Activated CD4-positive, alpha-beta T cell treated with anti-CD3 and anti-CD28 coated beads, Interleukin-2, amount 50 U/mL, for 48 hours (primary cell): ENCODE measurements around the gene AIP.

Experiments used
- DNase-seq, 2 experiments: peaks; one replicate each; pipeline ENCODE4 v3.0.0-alpha.2; 2020

AIP gene

DNA sequence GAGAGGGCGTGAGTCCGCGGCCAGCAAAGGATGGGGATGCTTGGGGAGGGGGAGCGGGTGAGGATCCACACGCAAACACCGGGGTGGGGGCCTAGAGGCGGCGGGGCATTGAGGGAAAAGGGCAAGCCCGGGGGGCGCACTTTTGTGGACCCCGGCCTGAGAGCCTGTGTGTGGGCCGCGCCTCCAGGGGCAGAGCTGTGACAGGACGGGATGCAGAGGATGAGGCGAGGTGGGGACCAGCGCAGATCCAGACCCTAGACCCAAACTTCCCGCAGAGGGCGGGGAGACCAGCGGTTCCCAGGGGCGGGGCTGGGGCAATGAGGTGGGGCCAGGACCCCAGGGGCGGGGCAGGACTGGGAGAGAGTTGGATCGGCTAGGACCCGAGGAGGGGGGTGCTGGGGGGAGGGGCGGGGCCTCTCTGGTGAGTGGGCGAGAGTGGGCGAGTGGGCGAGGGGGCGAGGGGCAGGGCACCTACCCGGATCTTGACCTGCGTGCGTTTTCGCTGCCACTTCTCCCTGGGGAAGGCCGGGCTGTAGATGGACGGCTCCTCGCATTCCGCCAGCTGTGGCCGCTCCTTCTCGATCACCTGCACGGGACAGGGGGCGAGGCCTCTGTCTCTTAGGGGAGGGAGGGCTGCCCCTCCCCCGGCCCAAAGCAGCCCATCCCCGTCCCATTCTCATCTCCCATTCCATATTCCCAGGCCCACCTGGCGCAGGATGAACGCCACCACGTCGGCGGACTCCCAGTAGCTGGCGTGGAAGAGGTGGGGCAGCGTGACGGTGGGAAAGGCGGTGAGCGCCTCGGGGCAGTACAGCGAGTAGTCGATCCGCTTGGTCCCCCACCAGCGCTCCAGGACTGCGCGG is 11.8 kb downstream of the AIP start:
- DNase-seq, result no peak

DNA sequence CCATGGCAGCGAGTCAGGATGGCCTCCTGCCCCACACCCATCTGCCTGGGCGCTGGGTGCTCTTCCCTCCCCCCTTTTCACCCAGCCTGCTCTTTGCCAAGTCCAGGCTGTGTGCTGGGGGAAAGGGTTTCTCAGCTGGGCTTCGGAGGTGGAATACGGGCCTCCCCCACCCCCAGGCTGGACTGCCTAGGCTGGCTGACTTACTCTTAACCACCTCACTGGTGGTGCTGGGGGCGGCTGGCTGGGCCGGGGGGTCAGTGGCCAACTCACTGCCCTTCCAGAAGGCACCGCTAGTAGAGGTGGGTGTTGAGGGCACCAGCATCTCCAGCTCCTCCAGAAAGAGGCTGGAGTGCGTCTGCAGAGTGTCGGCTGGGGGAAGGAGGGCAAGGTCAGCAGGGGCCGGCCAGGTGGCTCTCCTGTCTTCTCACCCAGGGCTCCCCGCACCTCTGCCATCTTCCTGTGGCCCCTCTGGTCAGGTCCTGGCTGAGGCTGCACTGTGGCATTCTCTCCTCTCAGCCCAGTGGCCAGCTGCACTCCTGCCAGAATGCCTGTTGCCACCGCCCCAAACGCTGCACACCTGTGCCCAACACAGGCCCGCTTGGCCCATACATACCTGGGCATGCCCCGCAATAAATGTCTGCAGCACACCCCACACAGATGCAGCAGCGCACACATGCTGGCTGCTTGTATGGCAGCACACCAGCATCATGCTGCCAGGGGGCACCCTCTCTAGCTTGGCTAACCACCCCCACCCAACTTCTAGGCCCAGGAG is 12.6 kb downstream of the AIP start:
- DNase-seq, result no peak

DNA sequence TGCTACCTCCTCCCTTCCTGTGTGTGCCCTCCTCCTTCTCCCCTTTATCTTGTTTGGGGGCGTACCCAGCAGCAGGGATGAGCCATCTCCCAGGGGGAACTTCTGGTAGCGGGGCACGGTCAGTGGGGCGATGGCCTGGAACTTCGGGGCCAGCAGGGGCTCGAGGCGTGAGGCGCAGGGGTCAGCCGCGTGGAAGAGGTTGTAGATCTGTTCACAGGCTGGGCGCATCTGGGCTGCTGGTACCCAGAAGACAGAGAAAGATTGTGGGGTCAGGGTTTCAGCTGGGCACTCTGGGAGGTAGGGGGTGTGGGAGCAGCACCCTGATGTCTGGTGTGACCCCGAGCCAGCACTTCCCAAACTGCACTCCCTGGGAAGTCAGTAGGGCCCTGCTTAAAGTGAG is 13.3 kb downstream of the AIP start:
- DNase-seq, result no peak

- no peak for DNase-seq
These were observed 14.9 kb downstream of the AIP start for GRCh38 chr11:67497656-67498291.

GRCh38 chr11:67498544-67498972 is 15.7 kb downstream of the AIP start:
- DNase-seq, result no peak

GRCh38 chr11:67499808-67500483 is 17.1 kb downstream of the AIP start:
- no peak for DNase-seq

DNA sequence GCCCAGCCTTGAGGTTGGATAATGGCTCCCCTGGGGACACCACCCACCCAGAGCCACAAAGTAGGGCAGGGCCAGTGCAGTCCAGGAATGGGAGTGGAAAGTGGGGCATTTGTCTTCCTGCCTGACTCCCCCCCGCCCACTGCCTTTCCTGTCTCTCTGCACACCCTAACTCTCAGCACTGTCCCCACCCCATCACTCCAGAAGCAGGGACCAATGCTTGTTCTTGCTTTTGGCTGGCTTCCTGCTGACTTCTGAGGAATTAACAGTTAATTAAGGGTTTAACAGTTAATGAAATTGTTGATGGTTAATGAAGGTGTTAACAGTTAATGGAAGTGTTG is 17.6 kb downstream of the AIP start:
- no peak for DNase-seq

DNA sequence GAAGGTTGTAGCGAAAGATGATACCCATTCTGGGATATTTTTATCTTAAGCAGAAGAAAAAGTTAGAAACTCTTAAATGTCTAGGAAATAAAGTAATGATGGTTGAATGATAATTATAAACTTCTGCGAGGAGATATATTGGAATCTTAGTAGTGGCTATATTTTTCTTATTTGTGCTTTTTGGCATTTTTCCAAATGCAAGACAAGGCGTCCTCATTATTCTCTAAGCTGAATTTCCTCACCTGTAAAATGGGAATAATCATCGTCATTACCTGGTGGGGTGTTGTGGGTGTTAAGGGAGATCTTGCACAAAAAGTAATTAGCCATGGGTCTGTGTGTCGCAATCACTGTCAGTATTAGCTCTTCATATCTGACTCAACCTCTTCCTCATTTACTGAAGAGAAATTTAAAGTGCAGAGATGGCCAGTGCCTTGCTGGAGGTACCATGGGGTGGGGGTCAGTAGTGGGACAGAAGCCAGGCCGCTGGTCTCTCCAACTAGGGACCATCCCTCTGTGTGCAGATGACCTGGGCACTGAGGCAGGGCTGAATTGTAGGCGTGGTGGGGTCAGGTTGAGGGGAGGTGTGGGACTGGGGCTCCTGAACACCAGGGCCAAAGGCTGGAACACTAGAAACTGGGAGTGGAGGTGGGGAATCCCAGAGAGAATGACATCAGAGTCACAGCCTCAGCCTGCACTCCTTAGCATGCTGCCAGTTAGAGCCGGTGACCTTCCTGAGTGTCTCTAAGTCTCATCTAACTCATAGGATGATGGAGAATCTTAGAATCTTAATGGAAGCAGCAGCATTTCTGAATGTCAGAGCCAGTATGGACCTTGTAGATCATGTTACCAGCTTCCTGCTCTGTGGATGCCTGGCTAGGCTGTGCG is 18.2 kb downstream of the AIP start:
- no peak for DNase-seq

GRCh38 chr11:67501854-67502253 is 19.0 kb downstream of the AIP start:
- DNase-seq, result no peak

GRCh38 chr11:67502328-67502979 is 19.6 kb downstream of the AIP start:
- no peak for DNase-seq

DNA sequence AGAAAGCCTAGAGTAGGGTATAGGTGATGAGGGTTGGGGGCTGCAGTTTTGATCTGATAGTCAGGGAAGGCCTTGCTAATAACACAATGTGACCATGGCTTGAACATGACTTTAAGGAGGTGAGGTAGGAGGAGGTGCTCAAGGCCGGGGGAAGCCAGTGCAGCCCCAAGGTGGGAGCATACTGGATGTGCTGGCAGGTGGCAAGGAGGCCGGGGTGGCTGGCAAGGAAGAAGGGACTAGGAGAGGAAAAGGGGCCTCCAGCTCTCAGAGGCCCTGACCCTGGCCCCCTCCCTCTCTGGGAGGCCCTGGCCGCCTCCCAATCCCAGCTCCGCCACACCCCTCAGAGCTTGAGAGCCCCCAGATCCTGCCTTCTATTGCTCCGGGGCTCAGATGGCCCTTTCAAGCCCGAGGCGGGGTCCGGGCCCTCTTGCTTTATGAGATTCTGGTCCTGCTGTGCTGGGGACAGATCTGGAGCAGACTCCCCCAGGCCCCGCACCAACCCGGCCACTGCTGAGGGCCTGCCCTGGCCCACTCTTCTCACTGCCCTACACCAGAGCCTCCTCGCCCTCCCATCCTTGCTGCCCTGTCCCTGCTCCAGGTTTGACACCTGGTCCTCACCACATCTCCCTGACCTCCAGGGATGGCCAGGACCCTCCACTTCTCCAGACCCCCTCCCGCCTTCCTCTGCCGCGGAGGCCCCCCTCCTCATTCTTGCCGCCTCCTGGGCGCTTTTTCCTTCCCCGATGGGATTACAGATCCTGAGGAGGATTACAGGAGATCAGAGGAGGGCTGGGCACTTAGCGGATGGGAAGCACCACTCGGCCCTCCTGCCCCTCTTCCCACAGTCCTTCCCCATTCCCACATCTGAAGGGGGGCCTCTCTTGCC is 20.5 kb downstream of the AIP start:
- no peak for DNase-seq

DNA sequence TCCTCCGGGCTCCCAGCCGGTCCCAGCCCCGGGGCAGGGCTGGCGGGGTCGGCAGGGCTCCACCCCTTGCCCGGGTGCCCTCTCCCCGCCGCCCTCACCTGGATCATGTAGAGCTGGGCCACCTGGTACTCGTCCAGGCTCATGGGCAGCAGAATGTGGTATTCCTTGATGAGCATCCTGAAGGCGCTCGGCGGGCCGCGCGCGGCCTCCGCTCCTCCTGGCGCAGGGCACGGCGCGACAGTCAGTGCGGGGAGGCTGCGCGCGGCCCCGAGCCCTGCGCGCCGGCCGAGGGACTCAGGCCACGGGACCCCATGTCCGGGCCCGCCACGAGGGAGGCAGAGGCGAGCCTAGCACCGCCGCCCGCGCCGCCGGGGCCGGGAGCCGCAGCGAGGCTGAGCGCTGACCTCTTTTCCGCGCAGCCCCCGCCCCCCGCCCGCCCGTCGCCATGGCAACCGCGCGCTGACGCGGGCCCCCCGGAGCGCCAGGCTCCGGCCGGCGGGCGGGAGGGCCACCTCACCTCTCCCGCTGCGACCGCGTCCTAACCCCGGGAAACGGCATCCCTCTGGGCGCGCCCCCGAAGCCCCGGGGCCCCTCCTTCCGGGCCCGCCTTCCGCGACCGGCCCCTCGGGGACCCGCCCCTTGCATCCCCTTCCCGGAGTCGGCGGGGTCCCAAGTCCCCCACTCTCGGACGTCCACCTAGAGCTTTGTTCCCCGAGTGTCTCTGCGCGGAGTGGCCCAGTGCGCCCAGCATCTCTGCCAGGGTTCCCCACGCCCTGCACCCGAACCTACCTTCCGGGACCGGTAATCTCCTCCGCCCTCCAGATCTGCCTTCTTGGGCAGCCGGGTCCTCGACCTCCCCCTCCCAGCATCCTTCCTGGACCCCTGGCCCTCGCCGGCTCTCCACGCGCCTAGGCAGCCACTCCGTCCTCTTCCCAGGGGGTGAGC is 21.5 kb downstream of the AIP start:
- DNase-seq, result peak in 1 of 2 experiments; percentile 44

DNA sequence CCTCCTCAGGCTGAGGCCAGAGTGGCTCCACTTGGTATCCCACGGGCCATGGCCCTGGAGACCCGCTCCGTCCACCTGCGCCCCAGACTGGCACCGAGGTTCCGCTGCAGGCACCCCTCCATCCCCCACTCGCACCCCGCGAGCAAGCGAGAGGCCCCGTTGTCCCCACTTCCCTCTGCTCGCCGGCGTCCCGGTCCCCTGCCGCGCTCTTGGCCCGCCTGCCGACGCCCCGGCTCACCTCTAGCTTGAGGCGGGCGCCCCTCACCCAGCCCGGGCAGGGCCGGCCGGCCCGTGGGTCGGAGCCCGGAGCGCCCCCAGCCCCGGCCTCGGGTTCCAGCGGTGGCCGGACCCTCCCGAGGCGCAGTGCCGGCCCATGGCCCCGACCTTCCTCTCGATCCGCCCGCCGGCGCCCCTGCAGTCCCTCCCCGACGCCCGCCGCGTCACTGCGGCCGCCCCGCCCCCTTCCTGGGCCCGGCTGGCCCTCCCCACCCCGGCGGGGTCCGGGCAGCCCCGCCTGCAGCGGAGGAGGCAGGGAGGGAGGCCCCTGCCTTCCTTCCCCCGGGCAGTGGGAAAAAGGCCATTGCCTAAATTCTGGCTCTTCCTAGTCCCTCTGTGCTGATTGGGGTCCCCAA is 22.2 kb downstream of the AIP start, which contains the start of gene PITPNM1:
Gene PITPNM1 (minus strand): TSS at position 414 of the 632 bp plus-strand sequence. CDS start 1,183 bp downstream, outside the sequence.
- peak; percentile 82 to 84 for DNase-seq

DNA sequence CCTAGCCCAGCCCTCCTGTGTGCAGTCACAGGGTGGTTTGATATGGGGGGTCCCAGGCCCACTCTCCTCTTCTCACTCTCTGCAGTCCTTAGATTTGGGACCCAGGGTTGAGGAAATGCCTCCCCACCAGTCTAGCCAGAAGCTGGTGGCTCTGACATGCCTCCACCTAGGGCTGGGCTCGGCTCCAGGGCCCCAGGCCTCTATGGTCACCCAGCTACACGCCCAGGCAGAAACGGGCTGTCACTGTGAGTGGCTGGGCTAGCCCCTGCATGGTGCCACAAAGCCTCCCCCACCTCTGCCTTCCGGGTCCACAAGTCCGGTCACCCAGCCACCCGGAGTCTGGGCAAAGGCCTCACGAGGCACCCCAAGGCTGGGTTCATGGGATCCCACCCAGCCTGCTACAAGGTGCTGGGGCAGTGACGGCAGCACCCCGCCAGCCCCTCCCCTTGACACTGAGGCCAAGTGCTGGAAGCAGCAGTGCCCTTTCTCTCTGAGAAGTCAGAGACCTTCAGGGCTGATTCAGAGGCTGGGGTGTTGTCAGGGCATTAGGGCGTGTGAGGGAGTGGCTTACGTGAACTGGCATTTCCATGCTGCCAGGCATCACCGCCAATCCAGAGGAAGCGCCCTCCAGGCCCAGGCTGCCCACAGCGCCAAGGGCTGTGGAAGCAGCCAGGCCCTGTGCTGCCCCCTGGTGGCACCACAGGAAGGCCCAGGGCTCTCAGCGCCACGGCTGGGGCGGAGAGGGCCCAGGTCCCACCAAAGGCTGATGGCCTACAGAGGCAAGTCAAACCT is 23.0 kb downstream of the AIP start:
- DNase-seq, result peak; percentile 93 to 95

DNA sequence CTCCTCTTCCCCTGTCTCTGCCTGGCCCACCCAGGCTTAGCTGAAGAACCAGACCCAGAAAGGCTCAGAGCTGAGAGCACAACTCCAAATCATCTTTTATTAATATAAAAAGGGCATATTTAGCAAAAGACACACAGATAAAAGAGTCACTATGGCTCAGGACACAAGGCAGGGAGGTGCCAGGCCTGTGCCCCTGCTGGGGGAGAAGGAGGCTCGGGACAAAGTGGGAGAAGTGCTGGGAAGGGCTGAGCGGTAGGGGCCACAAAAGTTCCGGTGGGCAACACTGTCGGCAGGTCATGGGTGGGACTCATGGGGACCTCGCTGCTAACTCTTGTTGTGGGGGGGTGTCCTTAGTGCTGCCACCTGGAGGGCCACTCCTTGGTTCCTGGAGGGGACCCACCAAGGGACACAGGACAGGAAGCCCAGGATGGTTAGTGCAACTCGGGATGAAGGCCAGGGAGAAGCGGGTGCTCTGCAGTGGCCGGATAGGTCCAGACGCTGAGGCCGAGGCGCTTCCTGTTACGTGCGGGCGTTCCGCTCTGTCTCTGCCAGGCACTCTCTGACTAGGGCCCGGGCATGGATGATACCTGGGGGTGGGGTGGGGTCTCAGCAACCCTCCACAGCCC is 23.7 kb downstream of the AIP start:
- DNase-seq, result no peak

- DNase-seq, result no peak
These were observed 24.5 kb downstream of the AIP start for GRCh38 chr11:67507242-67507863.
